PC-3 (cell line): ENCODE measurements around the gene POLRMT. TPM values are rescaled to one million over a fixed set of nuclear protein-coding genes. Genes with fewer than 3 reads are reported as not detected.

Source experiments
- ATAC-seq: fragments of 200-7000 bp; cut with Tn5 transposase; 2 replicates; pipeline ENCODE4 v1.9.1; 2020; ENCODE audit warnings: mild to moderate bottlenecking, moderate library complexity
- BruUV-seq: library from RNA; stranded (reverse); fragments of 400-500 nt; replicated peaks from 2 replicates; lab custom pipeline; 2021; lab: Mats Ljungman, UMichigan
- CTCF ChIA-PET: fragments of 300-600 bp; sonication (Branson Sonifier 250); formaldehyde crosslinking; loops from one replicate; lab custom pipeline; 2022; ENCODE audit warnings: antibody characterized with exemption; lab: Charles Lee
- POLR2A ChIA-PET: fragments of 300-600 bp; sonication (Branson Sonifier 250); formaldehyde crosslinking; loops from one replicate; lab custom pipeline; 2022; ENCODE audit warnings: antibody characterized with exemption; ENCODE audit not compliant: unreplicated experiment; lab: Charles Lee
- DNase-seq: peaks from one replicate; pipeline ENCODE4 v3.0.0-alpha.2; 2015
- H2AFZ ChIP-seq: fragments of 300-600 bp; sonication (generic); 2 replicates; pipeline ENCODE4 v1.6.0; 2016; ENCODE audit warnings: antibody characterized with exemption, low read length
- H3F3A ChIP-seq: fragments of 300-600 bp; sonication (generic); one replicate; pipeline ENCODE4 v1.6.0; 2017; ENCODE audit warnings: antibody characterized with exemption, low read length, control low read depth, mild to moderate bottlenecking; ENCODE audit not compliant: unreplicated experiment
- H3K27ac ChIP-seq: fragments of 300-600 bp; sonication (generic); 2 replicates; pipeline ENCODE4 v1.5.1; 2016; ENCODE audit warnings: mild to moderate bottlenecking, low read length
- H3K27me3 ChIP-seq: fragments of 300-600 bp; sonication (generic); 2 replicates; pipeline ENCODE4 v1.6.1; 2016; ENCODE audit warnings: low read length, mixed read lengths
- H3K36me3 ChIP-seq: fragments of 300-600 bp; sonication (generic); 2 replicates; pipeline ENCODE4 v1.6.1; 2016; ENCODE audit warnings: low read depth, mixed run types, low read length, mixed read lengths
- H3K4me1 ChIP-seq: fragments of 300-600 bp; sonication (generic); 2 replicates; pipeline ENCODE4 v1.5.1; 2016; ENCODE audit warnings: low read length; ENCODE audit not compliant: insufficient read depth
- H3K4me2 ChIP-seq: fragments of 300-600 bp; sonication (generic); 2 replicates; pipeline ENCODE4 v1.6.0; 2016; ENCODE audit warnings: low read length
- H3K4me3 ChIP-seq: fragments of 300-600 bp; sonication (generic); 2 replicates; pipeline ENCODE4 v1.5.1; 2016; ENCODE audit warnings: mild to moderate bottlenecking, low read length, mixed read lengths
- H3K79me2 ChIP-seq: fragments of 300-600 bp; sonication (generic); 2 replicates; pipeline ENCODE4 v1.6.1; 2017; ENCODE audit warnings: low read length, mixed read lengths
- H3K9ac ChIP-seq: fragments of 300-600 bp; sonication (generic); 2 replicates; pipeline ENCODE4 v1.6.0; 2016; ENCODE audit warnings: mild to moderate bottlenecking, low read length
- H3K9me2 ChIP-seq: fragments of 300-600 bp; sonication (generic); replicated peaks from 2 replicates; pipeline ENCODE4 v1.6.1; 2016; ENCODE audit warnings: mixed run types, low read length, mixed read lengths
- H3K9me3 ChIP-seq: fragments of 300-600 bp; sonication (generic); 2 replicates; pipeline ENCODE4 v1.6.1; 2016; ENCODE audit warnings: low read length, mixed read lengths
- H4K20me1 ChIP-seq: fragments of 300-600 bp; sonication (generic); 2 replicates; pipeline ENCODE4 v1.6.1; 2016; ENCODE audit warnings: low read length, mixed read lengths
- CTCF ChIP-seq: fragments of 300-600 bp; sonication (generic); conservative IDR thresholded peaks from 2 replicates; pipeline ENCODE4 v1.5.1; 2017; ENCODE audit warnings: antibody characterized with exemption, low read depth, mild to moderate bottlenecking, low read length
- EZH2 ChIP-seq: fragments of 300-600 bp; sonication (generic); IDR thresholded peaks from one replicate; pipeline ENCODE4 v1.6.1; 2017; ENCODE audit warnings: antibody characterized with exemption, mild to moderate bottlenecking, low read length; ENCODE audit not compliant: unreplicated experiment
- EZH2phosphoT487 ChIP-seq: fragments of 300-600 bp; sonication (generic); IDR thresholded peaks from 2 replicates; pipeline ENCODE4 v1.6.1; 2018; ENCODE audit warnings: mild to moderate bottlenecking, antibody characterized with exemption, low read length, borderline replicate concordance
- intact Hi-C: fragments of 100-400 bp; cut with micrococcal nuclease; formaldehyde crosslinking; loops from 2 replicates; pipeline ENCODE4 v1.9.0; 2023
- total RNA-seq: library from RNA; depleted of rRNA; stranded (reverse); fragments of >200 nt; gene quantifications from 2 replicates; pipeline ENCODE4 v1.2.3, GENCODE V29; 2014

POLRMT gene
- total RNA-seq, 1 experiment from 2014 or later, result 60.5 TPM

- Histone ChIP-seq H3K79me2 (peaks cover 77% of the 10 kb centered on the region), H3K9ac (no peak overlapping the region), H3K9me2 (no peaks in the 10 kb centered on the region), H3K27ac (no peak overlapping the region), H3K4me1 (peaks cover 20% of the 10 kb centered on the region), H3F3A (no peaks in the 10 kb centered on the region), H4K20me1 (peaks cover 57% of the 10 kb centered on the region), H3K9me3 (no peaks in the 10 kb centered on the region), H3K27me3 (no peaks in the 10 kb centered on the region), H3K4me3 (no peak overlapping the region), H2AFZ (no peak overlapping the region), H3K36me3 (no peaks in the 10 kb centered on the region; the same call in 1 of the 2 replicates), H3K4me2 (no peak overlapping the region)
- ChIA-PET CTCF (no interaction called here), POLR2A (no interaction called here)
- ATAC-seq (no peak), DNase-seq (no peak)
- intact Hi-C loops, result loop anchor here (10.0 kb wide), 1 partner anchor 57 kb away; the partner anchor contains the start of genes FGF22 and POLRMT
- TF ChIP-seq EZH2 (no peak), CTCF (no peak), EZH2phosphoT487 (no peak)
- BruUV-seq, result no TSS peak
These were observed 55.6 kb downstream of the POLRMT start for GRCh38 chr19:577439-578392.

- Histone ChIP-seq H3K36me3 (no peaks in the 10 kb centered on the region; the same call in 1 of the 2 replicates), H3K9ac (no peak overlapping the region), H3F3A (no peaks in the 10 kb centered on the region), H3K9me3 (no peaks in the 10 kb centered on the region), H4K20me1 (peaks cover 57% of the 10 kb centered on the region), H2AFZ (no peak overlapping the region), H3K79me2 (peaks cover 80% of the 10 kb centered on the region), H3K4me2 (peak overlapping the region; percentile 81), H3K27ac (peak overlapping the region; percentile 53; the same call in 1 of the 2 replicates), H3K9me2 (no peaks in the 10 kb centered on the region), H3K27me3 (no peaks in the 10 kb centered on the region), H3K4me1 (peaks cover 20% of the 10 kb centered on the region), H3K4me3 (no peak overlapping the region; the same call in 1 of the 2 replicates)
- ATAC-seq, result no peak
- intact Hi-C loops, result loop anchor here (10.0 kb wide), 1 partner anchor 58 kb away; the partner anchor contains the start of genes FGF22 and POLRMT
- CTCF ChIA-PET, result no interaction called here
- BruUV-seq, result no TSS peak
- no peak for DNase-seq
- POLR2A ChIA-PET, result interaction anchor here (0.6 kb wide), 2 partner anchors 174 to 318 kb away, joined by 3 to 6 read pairs; no protein-coding TSS in a partner anchor
- TF ChIP-seq CTCF, result no peak
These were observed 56.4 kb downstream of the POLRMT start for GRCh38 chr19:576768-577438.
